Neural crest cell (in vitro differentiated cells): ENCODE measurements around the gene RLIM. TPM values are rescaled to one million over a fixed set of nuclear protein-coding genes. Genes with fewer than 3 reads are reported as not detected.

Source experiments
- DNase-seq: peaks from one replicate; pipeline ENCODE4 v3.0.0; 2021; ENCODE audit warnings: low read depth, mixed read lengths, low spot score
- H3K27ac Mint-ChIP-seq: one replicate; pipeline ENCODE4 v1.8.0; 2021; ENCODE audit warnings: mild to moderate bottlenecking, mixed read lengths; ENCODE audit not compliant: unreplicated experiment
- H3K27me3 Mint-ChIP-seq: 2 replicates; pipeline ENCODE4 v1.8.0; 2021; ENCODE audit warnings: low read depth, mild to moderate bottlenecking, mixed read lengths
- H3K36me3 Mint-ChIP-seq: 2 replicates; pipeline ENCODE4 v1.8.0; 2021; ENCODE audit warnings: low read depth, mild to moderate bottlenecking, mixed read lengths
- H3K4me1 Mint-ChIP-seq: 2 replicates; pipeline ENCODE4 v1.8.0; 2021; ENCODE audit warnings: mixed read lengths
- H3K4me3 Mint-ChIP-seq: one replicate; pipeline ENCODE4 v1.8.0; 2021; ENCODE audit warnings: mild to moderate bottlenecking, mixed read lengths
- H3K9me3 Mint-ChIP-seq: 2 replicates; pipeline ENCODE4 v1.8.0; 2021; ENCODE audit warnings: mixed read lengths
- CTCF ChIP-seq: fragments of 200-600 bp; sonication (generic); conservative IDR thresholded peaks from 2 replicates; pipeline ENCODE4 v1.5.0; 2021; ENCODE audit warnings: antibody characterized with exemption, mild to moderate bottlenecking
- total RNA-seq: library from RNA; stranded (reverse); gene quantifications from 2 replicates; pipeline ENCODE4 v1.2.1, GENCODE V29; 2021

The RLIM gene
- total RNA-seq, 1 donor from 2014 or later: 35.5 TPM

- Mint-ChIP-seq H3K27me3 (no peaks in the 10 kb centered on the region), H3K36me3 (no peaks in the 10 kb centered on the region), H3K27ac (no peak overlapping the region), H3K4me1 (peaks cover 4% of the 10 kb centered on the region), H3K9me3 (peaks cover 5% of the 10 kb centered on the region), H3K4me3 (no peak overlapping the region)
- peak; percentile 80 for DNase-seq
- TF ChIP-seq CTCF: peak; percentile 98
These were observed 64.1 kb downstream of the RLIM start for GRCh38 chrX:74550295-74550802.

DNA sequence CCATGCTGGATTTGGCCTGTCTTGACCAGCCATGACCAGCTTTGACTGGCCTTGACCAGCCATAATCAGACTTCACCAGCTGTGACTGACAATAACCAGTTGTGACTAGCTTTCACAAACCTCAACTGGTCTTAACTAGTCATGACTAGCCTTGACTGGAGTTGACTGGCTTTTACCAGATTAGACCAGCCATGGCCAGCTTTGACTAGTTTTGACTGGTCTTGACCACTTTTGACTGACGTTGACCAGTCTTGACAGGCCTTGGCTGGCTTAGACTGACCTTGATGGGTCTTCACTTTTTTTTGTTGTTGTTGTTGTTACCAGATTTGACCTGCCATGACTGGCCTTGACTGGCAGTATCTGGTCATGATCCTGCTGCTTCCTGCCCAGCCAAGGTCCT, 67.4 kb downstream of the RLIM start:
- Mint-ChIP-seq H3K4me3 (no peak overlapping the region), H3K27ac (no peak overlapping the region), H3K4me1 (peaks cover 4% of the 10 kb centered on the region), H3K27me3 (no peaks in the 10 kb centered on the region), H3K9me3 (peaks cover 10% of the 10 kb centered on the region), H3K36me3 (no peaks in the 10 kb centered on the region)
- no peak for DNase-seq
- no peak for TF ChIP-seq CTCF

GRCh38 chrX:74545880-74546523, 68.4 kb downstream of the RLIM start:
- Mint-ChIP-seq H3K27me3 (no peaks in the 10 kb centered on the region), H3K4me3 (no peak overlapping the region), H3K4me1 (peaks cover 4% of the 10 kb centered on the region), H3K36me3 (no peaks in the 10 kb centered on the region), H3K9me3 (peaks cover 12% of the 10 kb centered on the region), H3K27ac (no peak overlapping the region)
- TF ChIP-seq CTCF: no peak
- no peak for DNase-seq

GRCh38 chrX:74540635-74541249, 73.7 kb downstream of the RLIM start:
- H3K36me3 Mint-ChIP-seq: no peaks in the 10 kb centered on the region
- H3K4me3 Mint-ChIP-seq: peak overlapping the region; percentile 2
- H3K4me1 Mint-ChIP-seq: peaks cover 7% of the 10 kb centered on the region
- TF ChIP-seq CTCF: no peak
- H3K9me3 Mint-ChIP-seq: peaks cover 8% of the 10 kb centered on the region
- DNase-seq: no peak
- H3K27ac Mint-ChIP-seq: no peak overlapping the region
- H3K27me3 Mint-ChIP-seq: no peaks in the 10 kb centered on the region

- DNase-seq: no peak
- peaks cover 2% of the 10 kb centered on the region for H3K36me3 Mint-ChIP-seq
- H3K27me3 Mint-ChIP-seq: no peaks in the 10 kb centered on the region
- no peak for TF ChIP-seq CTCF
- peaks cover 24% of the 10 kb centered on the region for H3K4me1 Mint-ChIP-seq
- H3K9me3 Mint-ChIP-seq: peaks cover 6% of the 10 kb centered on the region
- peak overlapping the region; percentile 88 for H3K4me3 Mint-ChIP-seq
- H3K27ac Mint-ChIP-seq: peak overlapping the region; percentile 89
These were observed 77.5 kb downstream of the RLIM start for GRCh38 chrX:74536832-74537371.
